Spleen (tissue), 11 donors: ENCODE data around the gene RBM7. TPM values are rescaled to one million over a fixed set of nuclear protein-coding genes. Genes with fewer than 3 reads are reported as not detected.

Experiments used
- DNase-seq: peaks from one replicate; pipeline ENCODE4 v3.0.0-alpha.2; 2020
- H3K27ac ChIP-seq, 8 donors: fragments of 200-600 bp; sonication (generic) in 7 of 8; 1 replicate in 4 of 8; 2 replicates in 4 of 8; pipeline versions ENCODE4 v1.5.0 to v1.8.0; 2016 to 2021; ENCODE audit warnings: inconsistent platforms in 4 of 8, mild to moderate bottlenecking in 4 of 8, moderate library complexity in 1 of 8
- H3K27me3 ChIP-seq, 7 donors: fragments of 200-600 bp; sonication (generic) in 6 of 7; replicated peaks in 1 of 7; 1 replicate in 4 of 7; 2 replicates in 3 of 7; pipeline versions ENCODE4 v1.5.0 to v1.8.0; 2016 to 2021; ENCODE audit warnings: inconsistent platforms in 3 of 7, mild to moderate bottlenecking in 1 of 7
- H3K36me3 ChIP-seq, 6 donors: fragments of 200-600 bp; sonication (generic) in 5 of 6; 1 replicate in 4 of 6; 2 replicates in 2 of 6; pipeline versions ENCODE4 v1.5.0 to v1.8.0; 2016 to 2021; ENCODE audit warnings: inconsistent platforms in 2 of 6
- H3K4me1 ChIP-seq, 6 donors: fragments of 200-600 bp; sonication (generic) in 5 of 6; 1 replicate in 3 of 6; 2 replicates in 3 of 6; pipeline versions ENCODE4 v1.5.0 to v1.8.0; 2016 to 2021; ENCODE audit warnings: inconsistent platforms in 3 of 6
- H3K4me3 ChIP-seq, 8 donors: fragments of 200-600 bp; sonication (generic) in 7 of 8; 1 replicate in 4 of 8; 2 replicates in 4 of 8; pipeline versions ENCODE4 v1.5.0 to v1.8.0; 2016 to 2021; ENCODE audit warnings: inconsistent platforms in 4 of 8, mild to moderate bottlenecking in 4 of 8, moderate library complexity in 2 of 8
- H3K9me3 ChIP-seq, 8 donors: fragments of 200-600 bp; sonication (generic) in 7 of 8; 1 replicate in 4 of 8; 2 replicates in 4 of 8; pipeline versions ENCODE4 v1.5.0 to v1.8.0; 2016 to 2021; ENCODE audit warnings: inconsistent platforms in 4 of 8
- POLR2A ChIP-seq, 3 donors: fragments of 450-650 bp; IDR thresholded peaks; one replicate each; pipeline ENCODE4 v1.5.1; 2017; ENCODE audit warnings: antibody characterized with exemption in 3 of 3, mild to moderate bottlenecking in 1 of 3
- POLR2AphosphoS5 ChIP-seq, 3 donors: sonication (generic); formaldehyde crosslinking; IDR thresholded peaks; one replicate each; pipeline ENCODE4 v1.5.1; 2017; ENCODE audit warnings: antibody characterized with exemption in 3 of 3
- WGBS, 5 donors: extraction: QIAGEN DNeasy Blood & Tissue Kit in 3 of 5; methylation state at CpG; one replicate each; pipeline versions ENCODE4 v1.1.5 to v1.1.7; 2013 to 2018; 5-methylcytosine and 5-hydroxymethylcytosine counted together
- intact Hi-C: fragments of 100-400 bp; cut with DNase I; formaldehyde crosslinking; loops from one replicate; pipeline ENCODE4 v1.15.0; 2023; ENCODE audit warnings: low total_unique reads
- polyA plus RNA-seq, 3 donors: library from polyadenylated mRNA; stranded (reverse); fragments of 200-250 nt; gene quantifications; one replicate each; pipeline ENCODE4 v1.2.1, GENCODE V29; 2013
- total RNA-seq, 7 donors: library from RNA; depleted of rRNA in 3 of 7; stranded (reverse); fragments of >200 nt in 3 of 7; fragmentation: NEBNext Ultra II Directional in 4 of 7; extraction: Animal tissue kit (Norgen Biotek cat#: 25700) in 4 of 7; gene quantifications; one replicate each; pipeline versions ENCODE4 v1.1.0 to v1.2.1, GENCODE V29; 2016 to 2021
- TF ChIP-seq, protein P1 (sequence below), 11 experiments: fragments of 200-600 bp in 7 of 11; fragments of 450-650 bp in 4 of 11; sonication (generic) in 4 of 11; IDR thresholded peaks in 8 of 11; conservative IDR thresholded peaks in 3 of 11; 1 replicate in 7 of 11; 2 replicates in 4 of 11; pipeline versions ENCODE4 v1.4.0 to v1.8.0; 2016 to 2021; ENCODE audit warnings: antibody characterized with exemption in 11 of 11, inconsistent platforms in 4 of 11, mild to moderate bottlenecking in 1 of 11
- donor health status: healthy with polysubstance abuse.
- donor health status: DM: no; HTN: no; CAD: no; lungs with moderate emphysema.
- donor health status: DM: no; HTN: no; CAD: no.
- donor health status: Bipolar disorder and iron deficiency.
- donor health status: healthy.
- donor health status: DM: no; HTN: no; CAD: no.
- donor health status: DM: yes; HTN: yes; CAD: no.

RBM7 gene
- total and polyA plus RNA-seq, 10 donors, result 8.0 to 35.3 (median 23.8) TPM

DNA sequence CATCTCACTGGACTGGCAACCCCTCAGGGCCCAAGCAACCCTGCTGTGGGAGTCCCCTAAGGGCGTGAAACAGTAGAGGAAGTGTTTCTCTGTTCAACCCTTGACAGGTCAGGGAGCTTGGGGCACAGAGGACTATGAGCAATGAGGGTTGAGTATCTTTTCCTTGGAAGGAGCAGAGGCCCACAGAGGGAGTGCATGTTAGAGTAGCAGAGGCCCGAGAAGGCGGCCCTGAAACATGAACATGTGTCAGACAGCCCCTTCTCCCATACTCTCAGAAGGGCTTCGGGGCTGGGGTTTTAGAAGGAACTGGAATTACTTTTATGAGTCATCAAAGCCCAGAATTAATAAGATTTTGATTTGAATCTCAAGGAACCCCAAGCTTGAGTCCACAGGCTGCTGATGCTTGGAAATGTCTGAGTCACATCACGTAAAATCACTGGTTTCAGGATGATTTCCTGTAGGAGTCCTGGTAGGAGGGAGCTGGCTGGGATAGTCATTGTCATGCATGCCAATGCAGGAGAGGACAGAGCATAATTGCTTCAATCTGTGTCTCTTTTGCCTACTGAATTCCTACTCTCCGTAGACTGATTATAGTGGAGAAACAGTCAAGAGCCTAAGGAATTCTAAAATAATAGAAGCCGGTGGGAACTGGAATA lies 22.7 kb upstream of the RBM7 start:
- Histone ChIP-seq H3K27ac (no peak overlapping the region), H3K4me1 (no peaks in the 10 kb centered on the region), H3K4me3 (no peak overlapping the region), H3K36me3 (no peaks in the 10 kb centered on the region), H3K9me3 (peaks cover 0 to 4% (median 0%) of the 10 kb centered on the region in 8 donors), H3K27me3 (peaks cover 0 to 11% (median 0%) of the 10 kb centered on the region in 7 donors)
- TF ChIP-seq POLR2AphosphoS5 (IDR thresholded peaks at IDR 0.05) (no peak), POLR2A (IDR thresholded peaks at IDR 0.05) (no peak)
- TF ChIP-seq, protein P1, sequence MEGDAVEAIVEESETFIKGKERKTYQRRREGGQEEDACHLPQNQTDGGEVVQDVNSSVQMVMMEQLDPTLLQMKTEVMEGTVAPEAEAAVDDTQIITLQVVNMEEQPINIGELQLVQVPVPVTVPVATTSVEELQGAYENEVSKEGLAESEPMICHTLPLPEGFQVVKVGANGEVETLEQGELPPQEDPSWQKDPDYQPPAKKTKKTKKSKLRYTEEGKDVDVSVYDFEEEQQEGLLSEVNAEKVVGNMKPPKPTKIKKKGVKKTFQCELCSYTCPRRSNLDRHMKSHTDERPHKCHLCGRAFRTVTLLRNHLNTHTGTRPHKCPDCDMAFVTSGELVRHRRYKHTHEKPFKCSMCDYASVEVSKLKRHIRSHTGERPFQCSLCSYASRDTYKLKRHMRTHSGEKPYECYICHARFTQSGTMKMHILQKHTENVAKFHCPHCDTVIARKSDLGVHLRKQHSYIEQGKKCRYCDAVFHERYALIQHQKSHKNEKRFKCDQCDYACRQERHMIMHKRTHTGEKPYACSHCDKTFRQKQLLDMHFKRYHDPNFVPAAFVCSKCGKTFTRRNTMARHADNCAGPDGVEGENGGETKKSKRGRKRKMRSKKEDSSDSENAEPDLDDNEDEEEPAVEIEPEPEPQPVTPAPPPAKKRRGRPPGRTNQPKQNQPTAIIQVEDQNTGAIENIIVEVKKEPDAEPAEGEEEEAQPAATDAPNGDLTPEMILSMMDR (IDR thresholded peaks at IDR 0.05 in 8 of 11, conservative IDR thresholded peaks at IDR 0.05 in 3 of 11), result no peak
- DNase-seq, result no peak
- WGBS, 5 donors, result 64 to 84% (median 80%) methylated on average over 7 of the region's 7 CpGs
- intact Hi-C loops, result no loop called here

DNA sequence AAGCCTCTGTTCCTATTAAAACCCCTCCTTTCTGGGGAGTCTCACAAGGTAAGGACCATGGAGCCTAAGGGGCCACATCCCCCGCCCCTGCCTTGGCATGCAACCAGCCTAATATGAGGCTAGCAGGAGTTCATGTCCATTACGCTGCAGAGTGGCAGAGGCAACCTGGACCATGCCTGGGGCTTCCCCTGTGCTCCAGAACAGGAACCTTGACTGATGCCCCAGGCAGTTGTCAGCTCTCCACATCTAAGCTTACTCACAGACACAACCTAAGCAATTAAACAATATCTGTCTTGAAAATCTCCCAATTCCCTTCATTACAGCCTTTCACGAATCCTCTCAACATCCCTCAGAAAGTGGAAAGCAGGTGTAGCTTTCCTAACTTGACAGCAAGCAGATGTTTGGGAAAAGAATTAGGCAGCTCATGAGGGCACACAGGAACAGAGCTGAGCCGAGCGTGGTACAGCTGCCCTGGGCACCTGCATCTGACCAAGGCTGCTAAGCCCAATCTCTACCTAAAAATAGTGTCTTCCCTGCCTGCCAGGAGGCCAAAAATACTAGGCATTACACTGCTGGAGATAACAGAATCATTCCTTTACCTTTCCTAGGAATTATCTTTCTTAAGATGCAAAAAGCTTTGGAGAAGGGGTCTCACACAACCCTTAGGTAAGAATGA lies 20.9 kb upstream of the RBM7 start:
- Histone ChIP-seq H3K4me3 (no peak overlapping the region), H3K27me3 (peaks cover 0 to 10% (median 0%) of the 10 kb centered on the region in 7 donors), H3K36me3 (no peaks in the 10 kb centered on the region), H3K27ac (no peak overlapping the region), H3K9me3 (peaks cover 0 to 7% (median 0%) of the 10 kb centered on the region in 8 donors), H3K4me1 (no peaks in the 10 kb centered on the region)
- WGBS, 5 donors, result 87 to 96% (median 88%) methylated on average over 4 to 5 of the region's 5 CpGs
- intact Hi-C loops, result no loop called here
- TF ChIP-seq POLR2A (IDR thresholded peaks at IDR 0.05) (no peak), POLR2AphosphoS5 (IDR thresholded peaks at IDR 0.05) (no peak)
- TF ChIP-seq, protein P1 (IDR thresholded peaks at IDR 0.05 in 8 of 11, conservative IDR thresholded peaks at IDR 0.05 in 3 of 11), result no peak
- DNase-seq, result no peak

DNA sequence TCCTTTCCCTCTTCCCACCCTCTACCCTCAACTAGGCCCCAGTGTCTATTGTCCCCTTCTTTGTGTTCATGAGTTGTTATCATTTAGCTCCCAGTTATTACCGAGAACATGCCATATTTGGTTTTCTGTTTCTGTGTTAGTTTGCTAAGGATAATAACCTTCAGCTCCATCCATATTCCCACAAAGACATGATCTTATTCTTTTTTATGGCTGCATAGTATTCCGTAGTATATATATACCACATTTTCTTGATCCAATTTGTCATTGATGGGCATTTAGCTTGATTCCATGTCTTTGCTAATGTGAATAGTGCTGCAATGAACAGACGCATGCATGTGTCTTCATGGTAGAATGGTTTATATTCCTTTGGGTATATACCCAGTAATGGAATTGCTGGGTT lies 18.0 kb upstream of the RBM7 start:
- Histone ChIP-seq H3K36me3 (no peaks in the 10 kb centered on the region), H3K9me3 (peaks cover 0 to 7% (median 0%) of the 10 kb centered on the region in 8 donors), H3K27me3 (peaks cover 0 to 10% (median 0%) of the 10 kb centered on the region in 7 donors), H3K4me1 (no peaks in the 10 kb centered on the region), H3K4me3 (no peak overlapping the region), H3K27ac (no peak overlapping the region)
- WGBS, 5 donors, result 65 to 100% (median 82%) methylated on average over 3 of the region's 3 CpGs
- TF ChIP-seq, protein P1 (IDR thresholded peaks at IDR 0.05 in 8 of 11, conservative IDR thresholded peaks at IDR 0.05 in 3 of 11), result no peak
- DNase-seq, result no peak
- intact Hi-C loops, result no loop called here

DNA sequence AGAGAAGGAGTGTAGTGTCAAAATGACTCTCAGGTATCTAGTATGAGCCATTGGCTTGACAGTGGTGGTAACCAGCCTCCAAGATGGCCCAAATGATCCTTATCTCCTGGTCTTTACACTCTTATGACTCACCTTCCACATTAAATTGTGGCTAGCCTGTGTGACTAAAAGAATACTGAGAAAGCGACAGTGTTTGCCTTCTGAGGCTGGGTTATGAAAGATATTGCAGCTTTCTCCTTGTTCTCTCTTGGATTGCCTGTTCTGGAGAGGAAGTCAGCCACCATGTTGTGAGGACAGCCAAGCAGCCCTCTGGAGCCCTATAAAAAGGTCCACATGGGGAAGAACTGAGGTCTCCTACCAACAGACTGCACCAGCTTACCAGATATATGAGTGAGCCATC lies 16.0 kb upstream of the RBM7 start:
- H3K27me3 ChIP-seq, result peaks cover 0 to 7% (median 0%) of the 10 kb centered on the region in 7 donors
- 84 to 95% (median 93%) methylated on average over 1 of the region's 1 CpG for WGBS, 5 donors
- no peak for DNase-seq
- intact Hi-C loops, result no loop called here
- H3K4me3 ChIP-seq, result no peak overlapping the region
- H3K9me3 ChIP-seq, result peaks cover 0 to 7% (median 0%) of the 10 kb centered on the region in 8 donors
- no peak overlapping the region for H3K27ac ChIP-seq
- no peaks in the 10 kb centered on the region for H3K36me3 ChIP-seq
- no peak for TF ChIP-seq POLR2A (IDR thresholded peaks at IDR 0.05)
- TF ChIP-seq POLR2AphosphoS5 (IDR thresholded peaks at IDR 0.05), result no peak
- TF ChIP-seq, protein P1 (IDR thresholded peaks at IDR 0.05 in 8 of 11, conservative IDR thresholded peaks at IDR 0.05 in 3 of 11), result no peak
- H3K4me1 ChIP-seq, result no peaks in the 10 kb centered on the region
